SK-N-SH treated with all-trans-retinoic acid at 6 μM for 48 hours (cell line): ENCODE measurements around the gene CTBS.

Experiments
- ATAC-seq: fragments of 200-7000 bp; cut with Tn5 transposase; 3 replicates; pipeline ENCODE4 v1.9.1; 2020; ENCODE audit warnings: mild to moderate bottlenecking, moderate library complexity
- ARNTL ChIP-seq: fragments of 450-650 bp; formaldehyde crosslinking; IDR thresholded peaks from 2 replicates; pipeline ENCODE4 v1.5.0; 2020; ENCODE audit warnings: low read depth, mild to moderate bottlenecking, moderate library complexity, borderline replicate concordance
- BACH2 ChIP-seq: fragments of 250-450 bp; sonication (Bioruptor Pico); IDR thresholded peaks from 2 replicates; pipeline ENCODE4 v1.9.0; 2021; ENCODE audit warnings: mild to moderate bottlenecking, borderline replicate concordance
- CREB5 ChIP-seq: fragments of 250-450 bp; sonication (Bioruptor Pico); IDR thresholded peaks from 2 replicates; pipeline ENCODE4 v1.5.1; 2020; ENCODE audit warnings: low read depth, mild to moderate bottlenecking, moderate library complexity
- CSDC2 ChIP-seq: fragments of 250-450 bp; sonication (Bioruptor Pico); IDR thresholded peaks from 2 replicates; pipeline ENCODE4 v1.5.0; 2020; ENCODE audit warnings: mild to moderate bottlenecking, moderate library complexity
- CSRNP3 ChIP-seq: fragments of 250-450 bp; sonication (Bioruptor Pico); IDR thresholded peaks from 2 replicates; pipeline ENCODE4 v1.5.1; 2021; ENCODE audit warnings: mild to moderate bottlenecking, moderate library complexity
- ESRRG ChIP-seq: fragments of 250-450 bp; sonication (Bioruptor Pico); IDR thresholded peaks from 2 replicates; pipeline ENCODE4 v1.6.1; 2021; ENCODE audit warnings: mild to moderate bottlenecking
- GLIS3 ChIP-seq: fragments of 250-450 bp; sonication (Bioruptor Pico); IDR thresholded peaks from 2 replicates; pipeline ENCODE4 v1.5.0; 2020; ENCODE audit warnings: mild to moderate bottlenecking, moderate library complexity
- ISL1 ChIP-seq: fragments of 250-450 bp; sonication (Bioruptor Pico); IDR thresholded peaks from 2 replicates; pipeline ENCODE4 v2.1.2; 2022; ENCODE audit warnings: mild to moderate bottlenecking, moderate library complexity
- OSR1 ChIP-seq: fragments of 250-450 bp; sonication (Bioruptor Pico); IDR thresholded peaks from 2 replicates; pipeline ENCODE4 v1.8.0; 2022; ENCODE audit warnings: moderate library complexity, mild to moderate bottlenecking, inconsistent platforms
- PATZ1 ChIP-seq: fragments of 250-450 bp; sonication (Bioruptor Pico); IDR thresholded peaks from 2 replicates; pipeline ENCODE4 v1.8.0; 2020; ENCODE audit warnings: mild to moderate bottlenecking, moderate library complexity, borderline replicate concordance
- POU6F1 ChIP-seq: fragments of 250-450 bp; sonication (Bioruptor Pico); IDR thresholded peaks from 2 replicates; pipeline ENCODE4 v1.8.0; 2021; ENCODE audit warnings: low read depth, mild to moderate bottlenecking, moderate library complexity, borderline replicate concordance
- PPARA ChIP-seq: fragments of 250-450 bp; sonication (Bioruptor Pico); IDR thresholded peaks from 2 replicates; pipeline ENCODE4 v1.5.0; 2020; ENCODE audit warnings: mild to moderate bottlenecking, borderline replicate concordance
- RARB ChIP-seq: fragments of 250-450 bp; sonication (Bioruptor Pico); IDR thresholded peaks from 2 replicates; pipeline ENCODE4 v1.8.0; 2021; ENCODE audit warnings: mild to moderate bottlenecking, moderate library complexity
- SNAI2 ChIP-seq: fragments of 250-450 bp; sonication (Bioruptor Pico); IDR thresholded peaks from 2 replicates; pipeline ENCODE4 v1.5.0; 2020; ENCODE audit warnings: mild to moderate bottlenecking, moderate library complexity
- TCF4 ChIP-seq: fragments of 250-450 bp; sonication (Bioruptor Pico); IDR thresholded peaks from 2 replicates; pipeline ENCODE4 v1.8.0; 2021; ENCODE audit warnings: mild to moderate bottlenecking, moderate library complexity, borderline replicate concordance
- TSHZ2 ChIP-seq: fragments of 250-450 bp; sonication (Bioruptor Pico); IDR thresholded peaks from 2 replicates; pipeline ENCODE4 v1.5.0; 2020; ENCODE audit warnings: mild to moderate bottlenecking, moderate library complexity
- ZC3H10 ChIP-seq: fragments of 250-450 bp; sonication (Bioruptor Pico); IDR thresholded peaks from 2 replicates; pipeline ENCODE4 v1.5.1; 2021; ENCODE audit warnings: mild to moderate bottlenecking, moderate library complexity
- ZFP3 ChIP-seq: fragments of 250-450 bp; sonication (Bioruptor Pico); IDR thresholded peaks from 2 replicates; pipeline ENCODE4 v1.5.0; 2020; ENCODE audit warnings: mild to moderate bottlenecking, moderate library complexity
- ZFP30 ChIP-seq: fragments of 450-650 bp; formaldehyde crosslinking; IDR thresholded peaks from 2 replicates; pipeline ENCODE4 v1.5.0; 2022; ENCODE audit warnings: mild to moderate bottlenecking, moderate library complexity
- ZNF565 ChIP-seq: fragments of 450-650 bp; formaldehyde crosslinking; conservative IDR thresholded peaks from 2 replicates; pipeline ENCODE4 v1.5.0; 2020; ENCODE audit warnings: low read depth, mild to moderate bottlenecking, moderate library complexity
- ZNF70 ChIP-seq: fragments of 450-650 bp; formaldehyde crosslinking; IDR thresholded peaks from 2 replicates; pipeline ENCODE4 v1.5.0; 2020; ENCODE audit warnings: mild to moderate bottlenecking, moderate library complexity
- ZNF8 ChIP-seq: fragments of 450-650 bp; formaldehyde crosslinking; IDR thresholded peaks from 2 replicates; pipeline ENCODE4 v1.5.0; 2020; ENCODE audit warnings: mild to moderate bottlenecking, moderate library complexity

CTBS gene

GRCh38 chr1:84613026-84613425 is 38.8 kb upstream of the CTBS start (continued):
- TF ChIP-seq POU6F1 (CRISPR knock-in tag) (no peak), ARNTL (CRISPR knock-in tag) (no peak)

GRCh38 chr1:84611796-84612195 is 37.6 kb upstream of the CTBS start:
- TF ChIP-seq ISL1 (CRISPR knock-in tag) (no peak), RARB (CRISPR knock-in tag) (no peak), PPARA (CRISPR knock-in tag) (no peak), PATZ1 (no peak), OSR1 (CRISPR knock-in tag) (no peak), CREB5 (no peak)
- ATAC-seq: no peak

- no peak for ATAC-seq
- TF ChIP-seq ZC3H10 (CRISPR knock-in tag): no peak
- no peak for TF ChIP-seq OSR1 (CRISPR knock-in tag)
- no peak for TF ChIP-seq GLIS3 (CRISPR knock-in tag)
- TF ChIP-seq CSRNP3 (CRISPR knock-in tag): no peak
- TF ChIP-seq ZNF8: no peak
- TF ChIP-seq PPARA (CRISPR knock-in tag): no peak
- TF ChIP-seq BACH2 (CRISPR knock-in tag): no peak
- no peak for TF ChIP-seq ZFP30 (CRISPR knock-in tag)
- TF ChIP-seq ZNF70 (CRISPR knock-in tag): no peak
- TF ChIP-seq ESRRG (CRISPR knock-in tag): no peak
- TF ChIP-seq TCF4: no peak
- TF ChIP-seq ISL1 (CRISPR knock-in tag): no peak
- TF ChIP-seq ZNF565 (CRISPR knock-in tag): no peak
- no peak for TF ChIP-seq TSHZ2
- no peak for TF ChIP-seq CREB5
- TF ChIP-seq RARB (CRISPR knock-in tag): no peak
- no peak for TF ChIP-seq SNAI2
- TF ChIP-seq POU6F1 (CRISPR knock-in tag): no peak
- no peak for TF ChIP-seq CSDC2 (CRISPR knock-in tag)
- TF ChIP-seq ZFP3 (CRISPR knock-in tag): no peak
Measured at GRCh38 chr1:84611091-84611490, 36.9 kb upstream of the CTBS start.
